ENCODE results near the gene KRT10.
"Not testable (repeated sequence)": the region's sequence is repeated elsewhere in the genome, so short reads cannot be mapped to it uniquely, and the experiment has no call there.

KRT10 gene

GRCh38 chr17:40832840-40833239, 10.4 kb upstream of the KRT10 start:
- DNase-seq (ENCODE audit: low read depth), result no peak

GRCh38 chr17:40830085-40830776, 7.8 kb upstream of the KRT10 start:
- no peak for DNase-seq (ENCODE audit: low read depth)

DNA sequence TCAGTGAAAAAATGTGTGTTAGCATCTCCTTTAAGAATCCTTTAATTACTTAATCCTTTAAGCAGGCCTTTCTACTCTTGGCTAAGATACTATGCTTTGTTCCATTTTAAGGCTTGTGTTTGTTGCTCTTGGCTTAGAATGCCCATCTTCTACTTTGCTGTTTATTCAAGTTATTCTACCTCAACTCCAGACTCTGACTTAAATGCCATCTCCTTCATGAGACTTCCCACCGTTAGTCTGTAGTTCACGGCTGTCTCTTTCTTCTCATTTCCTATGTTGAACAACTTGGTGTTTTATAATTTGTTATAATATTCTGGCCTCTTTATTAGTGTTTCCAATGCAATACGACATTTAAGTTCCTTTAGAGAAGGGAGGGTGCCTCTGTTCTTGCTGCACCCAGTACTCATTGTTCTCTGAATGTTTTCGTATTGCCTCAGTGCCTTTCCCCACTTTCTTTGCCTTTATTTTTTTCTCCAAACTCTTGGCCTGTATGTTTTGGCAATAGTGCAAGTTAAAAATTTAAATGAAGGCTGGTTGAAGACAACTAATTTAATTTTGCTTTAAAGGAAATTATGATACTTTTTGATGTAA, 6.1 kb upstream of the KRT10 start:
- DNase-seq (ENCODE audit: low read depth), result no peak

DNA sequence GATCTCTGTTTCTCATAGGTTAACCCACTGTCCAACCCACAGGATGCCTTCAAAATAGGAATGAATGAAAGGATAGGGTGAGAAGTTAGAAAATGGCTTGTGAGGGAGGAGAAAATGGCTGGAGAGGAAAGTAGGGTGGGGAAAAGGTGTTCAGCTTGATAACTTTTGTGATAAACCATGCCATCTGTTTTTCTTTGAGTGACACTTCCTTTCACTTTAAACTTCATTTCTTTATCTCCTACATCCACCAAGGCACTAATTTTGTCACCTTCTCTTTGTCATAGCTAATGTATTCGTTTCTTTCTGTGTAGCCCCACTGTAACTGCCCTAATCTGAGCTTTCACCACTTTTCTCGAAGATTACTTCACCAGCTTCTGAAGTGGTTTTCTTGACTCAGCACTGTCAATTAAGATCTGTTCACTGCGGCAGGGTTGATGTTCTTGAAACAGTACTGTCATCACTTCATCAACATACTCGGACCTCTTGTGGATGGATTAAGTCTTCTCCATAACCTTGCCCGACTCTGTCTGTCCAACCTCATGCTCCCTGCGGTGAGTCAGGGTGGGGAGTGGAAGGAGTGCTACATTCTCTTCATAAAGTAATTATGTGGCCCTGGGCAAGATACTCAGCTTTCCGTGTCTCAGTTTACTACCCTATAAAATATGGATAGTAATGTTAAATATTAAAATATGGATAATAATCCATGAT, 5.5 kb upstream of the KRT10 start:
- DNase-seq (ENCODE audit: low read depth), result no peak

- DNase-seq (ENCODE audit: low read depth), result no peak
Measured at GRCh38 chr17:40825599-40825998, 3.2 kb upstream of the KRT10 start.

- DNase-seq (ENCODE audit: low read depth), result no peak
Measured at GRCh38 chr17:40824015-40824832, 1.8 kb upstream of the KRT10 start.

GRCh38 chr17:40821536-40821935, 878 bp downstream of the KRT10 start:
- DNase-seq (ENCODE audit: low read depth), result no peak

- no peak for DNase-seq (ENCODE audit: low read depth)
Measured at GRCh38 chr17:40820228-40820838, 2.1 kb downstream of the KRT10 start.

GRCh38 chr17:40819528-40820125, 2.8 kb downstream of the KRT10 start:
- peak; percentile 37 for DNase-seq (ENCODE audit: low read depth)

GRCh38 chr17:40818733-40819527, 3.5 kb downstream of the KRT10 start:
- DNase-seq (ENCODE audit: low read depth), result peak; percentile 88

GRCh38 chr17:40818343-40818732, 4.1 kb downstream of the KRT10 start:
- no peak for DNase-seq (ENCODE audit: low read depth)

- no peak for DNase-seq (ENCODE audit: low read depth)
Measured at GRCh38 chr17:40817103-40817682, 5.2 kb downstream of the KRT10 start.

GRCh38 chr17:40816569-40816968, 5.8 kb downstream of the KRT10 start:
- no peak for DNase-seq (ENCODE audit: low read depth)

- DNase-seq (ENCODE audit: low read depth), result no peak
Measured at GRCh38 chr17:40815381-40815780, 7.0 kb downstream of the KRT10 start.

- DNase-seq (ENCODE audit: low read depth), result not testable (repeated sequence)
Measured at GRCh38 chr17:40814657-40815056, 7.8 kb downstream of the KRT10 start.

DNA sequence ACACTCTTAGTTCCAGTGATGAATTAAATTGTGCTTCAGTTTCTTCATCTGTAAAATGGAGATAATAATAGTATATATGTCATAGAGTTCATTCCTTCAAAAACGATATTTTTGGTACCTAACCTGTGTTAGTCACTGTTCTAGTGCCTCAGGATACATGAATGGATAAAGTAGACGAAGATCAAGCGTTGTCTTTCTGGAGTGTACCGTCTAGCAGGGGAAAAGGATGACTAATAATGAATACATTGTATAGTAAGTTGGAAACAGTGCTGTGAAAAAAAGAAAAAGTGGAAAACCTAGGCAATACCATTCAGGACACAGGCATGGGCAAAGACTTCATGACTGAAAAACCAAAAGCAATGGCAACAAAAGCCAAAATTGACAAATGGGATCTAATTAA, 8.6 kb downstream of the KRT10 start:
- peak; percentile 82 for DNase-seq (ENCODE audit: low read depth)

- no peak for DNase-seq (ENCODE audit: low read depth)
Measured at GRCh38 chr17:40812639-40813038, 9.8 kb downstream of the KRT10 start.

GRCh38 chr17:40810494-40810893, 11.9 kb downstream of the KRT10 start:
- DNase-seq (ENCODE audit: low read depth), result peak; percentile 47

DNA sequence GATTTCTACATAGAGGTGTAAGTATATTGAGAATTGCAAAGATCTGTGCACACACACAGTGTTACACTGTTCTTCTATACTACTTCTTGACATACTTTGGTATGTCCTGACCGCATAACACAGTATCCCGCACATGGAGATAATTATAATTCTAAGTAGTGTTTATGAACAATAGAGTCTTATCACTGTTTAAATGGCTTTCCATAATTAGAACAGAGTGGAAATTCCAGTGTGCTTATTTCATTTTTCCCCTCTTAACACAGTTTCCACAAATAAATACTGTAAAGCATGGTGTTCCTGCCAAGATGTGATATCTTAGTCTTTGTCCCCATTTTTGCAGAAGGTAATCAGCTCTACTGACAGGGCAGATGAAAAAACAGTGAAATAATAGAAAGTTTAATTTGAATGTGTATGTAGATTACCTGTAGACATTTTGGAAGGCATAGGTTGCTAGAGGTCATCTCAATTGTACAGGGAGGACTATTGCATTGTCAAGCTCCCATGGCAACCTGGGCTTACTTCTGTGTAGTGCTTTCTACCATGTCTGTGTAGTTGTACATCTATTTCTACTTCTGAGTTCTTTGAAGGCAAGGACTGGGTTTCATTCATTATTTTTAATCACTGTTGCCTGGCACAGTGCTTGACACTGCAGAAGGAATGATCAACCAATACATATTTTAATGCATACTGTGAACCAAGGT, 12.5 kb downstream of the KRT10 start:
- DNase-seq (ENCODE audit: low read depth), result no peak

- DNase-seq (ENCODE audit: low read depth), result no peak
Measured at GRCh38 chr17:40806131-40806530, 16.3 kb downstream of the KRT10 start.

Data from ELR (cell line).